ENCODE data around the gene TBC1D24.
A peak's percentile ranks its signal among the peaks of the same experiment; 100 is the strongest.
"Not testable (repeated sequence)": the region's sequence is repeated elsewhere in the genome, so short reads cannot be mapped to it uniquely, and the experiment has no call there.

The TBC1D24 gene

DNA sequence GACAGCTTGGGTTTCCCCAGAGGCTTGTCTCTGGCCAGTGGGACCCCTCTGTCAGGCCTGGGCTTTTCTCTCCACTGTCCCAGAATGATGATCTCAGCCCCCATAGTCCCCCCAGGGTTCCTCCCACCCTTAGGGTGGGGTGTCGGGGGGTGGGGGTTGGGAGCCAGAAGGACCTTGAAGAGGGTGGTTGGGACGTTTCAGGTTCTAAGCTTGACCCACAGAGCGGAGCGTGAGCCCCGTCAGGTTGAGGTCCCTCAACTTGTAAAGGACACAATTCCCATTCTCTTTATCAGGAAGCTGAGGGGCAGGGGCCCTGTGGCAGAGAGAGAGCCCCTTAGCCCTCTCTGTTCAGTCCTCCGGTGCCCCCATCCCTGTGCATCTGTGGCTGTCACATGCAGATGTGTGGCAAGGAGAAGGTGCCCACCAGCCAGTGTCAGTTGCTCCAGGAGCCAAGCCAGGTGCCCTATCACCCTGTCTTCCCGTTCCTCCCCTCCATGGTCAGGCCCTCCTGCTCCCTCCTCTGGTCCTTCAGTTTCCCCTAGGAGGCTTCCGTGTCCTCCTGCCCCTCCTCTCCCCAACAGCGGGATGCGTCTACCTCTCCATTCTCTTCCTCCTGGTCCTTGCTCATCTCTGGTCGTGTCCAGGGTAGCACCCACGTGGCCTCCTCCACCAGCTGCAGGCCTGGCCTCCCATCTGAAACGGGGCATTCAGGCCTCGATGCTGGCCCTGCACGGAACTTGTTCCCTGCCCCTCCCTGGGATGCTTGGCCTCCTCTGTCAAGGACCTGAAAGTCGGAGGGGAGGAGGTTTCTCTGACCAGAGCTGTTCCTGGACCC, 5.3 kb upstream of the TBC1D24 start:
- no peak for DNase-seq (ENCODE audit: low spot score)

DNA sequence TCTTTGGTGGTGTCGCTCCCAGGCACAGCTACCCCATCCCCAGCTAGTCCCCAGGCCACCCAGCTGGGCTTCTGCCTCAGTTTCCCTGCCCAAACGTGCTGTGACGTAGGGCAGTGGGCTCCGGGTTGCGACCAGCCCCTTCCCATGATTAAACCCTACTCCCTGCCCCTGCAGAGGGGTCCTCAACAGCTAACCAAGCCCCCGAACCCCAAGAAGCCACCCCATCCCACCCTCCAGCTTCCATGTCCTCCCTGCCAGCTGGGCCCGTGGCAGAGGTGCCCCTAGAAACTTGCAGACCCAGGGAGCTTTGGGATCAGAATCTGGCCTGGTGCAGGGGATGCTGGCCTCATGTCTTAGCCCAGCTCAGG, 4.7 kb upstream of the TBC1D24 start:
- DNase-seq (ENCODE audit: low spot score): no peak

DNA sequence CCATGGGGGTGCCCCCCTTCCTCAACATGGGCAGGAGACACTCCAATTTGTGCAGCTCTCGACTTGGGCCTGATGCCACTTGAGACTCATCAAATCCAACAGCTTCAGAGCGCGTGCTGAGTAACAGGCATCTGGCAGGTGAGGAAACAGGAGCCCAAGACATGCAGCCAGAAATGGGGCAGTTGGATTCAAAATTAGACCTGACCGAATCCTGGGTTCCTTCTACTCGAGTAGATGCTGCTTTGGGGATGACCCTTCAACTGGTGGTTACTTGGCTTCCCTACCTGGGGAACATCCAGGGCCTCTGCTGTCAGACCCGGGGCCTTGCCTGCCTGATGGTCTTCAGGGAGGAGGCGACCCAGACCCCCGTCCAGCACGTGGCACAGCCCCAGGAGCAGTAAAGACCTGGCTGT, 4.3 kb upstream of the TBC1D24 start:
- DNase-seq (ENCODE audit: low spot score): no peak

DNA sequence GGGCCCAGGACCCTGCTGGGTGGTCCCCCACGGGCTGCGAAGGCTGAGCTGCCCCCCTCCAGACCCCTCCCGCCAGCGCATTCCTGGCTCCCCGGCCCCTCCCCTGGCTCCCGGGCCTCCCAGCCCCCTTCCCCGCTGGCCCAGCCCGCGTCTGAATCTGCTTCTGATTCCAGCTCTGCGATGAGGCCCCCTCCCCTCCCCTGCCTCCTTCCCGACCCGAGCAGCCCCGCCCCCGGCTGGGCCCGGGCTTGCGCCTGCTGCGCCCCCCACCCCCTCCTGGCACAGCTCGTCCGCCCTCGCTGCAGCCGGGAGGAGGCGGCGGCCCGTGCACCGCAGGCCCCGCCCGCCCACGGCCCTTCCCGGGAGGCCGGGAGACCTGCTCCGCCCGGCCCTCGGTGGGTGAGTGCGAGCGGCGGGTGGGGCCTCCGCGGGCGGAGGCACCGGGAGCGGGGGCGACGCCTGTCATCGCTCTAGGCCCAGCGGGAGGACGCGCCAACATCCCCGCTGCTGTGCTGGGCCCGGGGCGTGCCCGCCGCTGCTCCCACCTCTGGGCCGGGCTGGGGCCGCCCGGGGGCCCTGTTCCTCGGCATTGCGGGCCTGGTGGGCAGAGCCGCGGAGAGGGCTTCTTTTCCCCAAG, 3.8 kb upstream of the TBC1D24 start, which contains the start of gene NTN3:
Gene NTN3, plus strand, starts transcription at position 282 of the 637 bp plus-strand sequence. CDS start 405 bp downstream, outside the sequence.
- no peak for DNase-seq (ENCODE audit: low spot score)

DNA sequence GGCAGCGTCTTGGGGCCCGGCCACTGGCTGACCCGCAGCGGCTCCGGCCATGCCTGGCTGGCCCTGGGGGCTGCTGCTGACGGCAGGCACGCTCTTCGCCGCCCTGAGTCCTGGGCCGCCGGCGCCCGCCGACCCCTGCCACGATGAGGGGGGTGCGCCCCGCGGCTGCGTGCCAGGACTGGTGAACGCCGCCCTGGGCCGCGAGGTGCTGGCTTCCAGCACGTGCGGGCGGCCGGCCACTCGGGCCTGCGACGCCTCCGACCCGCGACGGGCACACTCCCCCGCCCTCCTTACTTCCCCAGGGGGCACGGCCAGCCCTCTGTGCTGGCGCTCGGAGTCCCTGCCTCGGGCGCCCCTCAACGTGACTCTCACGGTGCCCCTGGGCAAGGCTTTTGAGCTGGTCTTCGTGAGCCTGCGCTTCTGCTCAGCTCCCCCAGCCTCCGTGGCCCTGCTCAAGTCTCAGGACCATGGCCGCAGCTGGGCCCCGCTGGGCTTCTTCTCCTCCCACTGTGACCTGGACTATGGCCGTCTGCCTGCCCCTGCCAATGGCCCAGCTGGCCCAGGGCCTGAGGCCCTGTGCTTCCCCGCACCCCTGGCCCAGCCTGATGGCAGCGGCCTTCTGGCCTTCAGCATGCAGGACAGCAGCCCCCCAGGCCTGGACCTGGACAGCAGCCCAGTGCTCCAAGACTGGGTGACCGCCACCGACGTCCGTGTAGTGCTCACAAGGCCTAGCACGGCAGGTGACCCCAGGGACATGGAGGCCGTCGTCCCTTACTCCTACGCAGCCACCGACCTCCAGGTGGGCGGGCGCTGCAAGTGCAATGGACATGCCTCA, 3.1 kb upstream of the TBC1D24 start:
- DNase-seq (ENCODE audit: low spot score): no peak

DNA sequence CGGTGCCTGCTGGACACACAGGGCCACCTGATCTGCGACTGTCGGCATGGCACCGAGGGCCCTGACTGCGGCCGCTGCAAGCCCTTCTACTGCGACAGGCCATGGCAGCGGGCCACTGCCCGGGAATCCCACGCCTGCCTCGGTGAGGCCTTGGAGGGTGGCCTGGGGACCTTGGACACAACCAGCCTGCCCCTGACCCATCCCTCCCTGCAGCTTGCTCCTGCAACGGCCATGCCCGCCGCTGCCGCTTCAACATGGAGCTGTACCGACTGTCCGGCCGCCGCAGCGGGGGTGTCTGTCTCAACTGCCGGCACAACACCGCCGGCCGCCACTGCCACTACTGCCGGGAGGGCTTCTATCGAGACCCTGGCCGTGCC, 2.5 kb upstream of the TBC1D24 start:
- DNase-seq (ENCODE audit: low spot score): no peak

DNA sequence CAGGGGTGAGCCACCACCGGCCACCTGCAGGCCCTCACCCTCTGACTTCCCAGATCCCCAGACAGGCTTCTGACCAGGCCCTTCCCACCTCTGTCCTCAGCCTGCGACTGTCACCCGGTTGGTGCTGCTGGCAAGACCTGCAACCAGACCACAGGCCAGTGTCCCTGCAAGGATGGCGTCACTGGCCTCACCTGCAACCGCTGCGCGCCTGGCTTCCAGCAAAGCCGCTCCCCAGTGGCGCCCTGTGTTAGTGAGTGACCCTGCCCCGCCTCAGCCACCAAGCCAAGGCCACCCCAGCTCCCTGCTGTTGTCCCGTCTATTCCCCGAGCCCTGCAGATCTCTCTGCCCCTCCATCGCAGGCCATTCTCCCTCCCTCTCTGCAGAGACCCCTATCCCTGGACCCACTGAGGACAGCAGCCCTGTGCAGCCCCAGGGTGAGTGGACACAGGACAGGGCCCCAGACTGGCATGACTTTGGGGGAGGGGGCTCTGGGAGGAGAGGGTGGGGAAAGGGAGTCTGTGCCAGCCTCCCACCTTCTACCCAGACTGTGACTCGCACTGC, 2.0 kb upstream of the TBC1D24 start:
- no peak for DNase-seq (ENCODE audit: low spot score)

DNA sequence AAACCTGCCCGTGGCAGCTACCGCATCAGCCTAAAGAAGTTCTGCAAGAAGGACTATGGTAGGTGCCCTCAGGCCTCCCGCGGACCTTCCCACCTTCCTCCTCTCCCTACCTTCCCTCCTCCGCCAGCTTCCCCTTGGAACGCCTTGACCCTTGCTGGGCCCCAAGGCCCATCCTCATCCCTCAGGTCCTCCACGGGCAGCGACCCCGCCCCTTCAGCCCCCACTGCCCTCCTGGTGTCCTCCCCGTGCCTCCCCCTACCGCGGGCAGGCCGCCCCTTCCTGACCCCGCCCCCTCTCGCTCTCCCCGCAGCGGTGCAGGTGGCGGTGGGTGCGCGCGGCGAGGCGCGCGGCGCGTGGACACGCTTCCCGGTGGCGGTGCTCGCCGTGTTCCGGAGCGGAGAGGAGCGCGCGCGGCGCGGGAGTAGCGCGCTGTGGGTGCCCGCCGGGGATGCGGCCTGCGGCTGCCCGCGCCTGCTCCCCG, 1.4 kb upstream of the TBC1D24 start:
- no peak for DNase-seq (ENCODE audit: low spot score)

DNA sequence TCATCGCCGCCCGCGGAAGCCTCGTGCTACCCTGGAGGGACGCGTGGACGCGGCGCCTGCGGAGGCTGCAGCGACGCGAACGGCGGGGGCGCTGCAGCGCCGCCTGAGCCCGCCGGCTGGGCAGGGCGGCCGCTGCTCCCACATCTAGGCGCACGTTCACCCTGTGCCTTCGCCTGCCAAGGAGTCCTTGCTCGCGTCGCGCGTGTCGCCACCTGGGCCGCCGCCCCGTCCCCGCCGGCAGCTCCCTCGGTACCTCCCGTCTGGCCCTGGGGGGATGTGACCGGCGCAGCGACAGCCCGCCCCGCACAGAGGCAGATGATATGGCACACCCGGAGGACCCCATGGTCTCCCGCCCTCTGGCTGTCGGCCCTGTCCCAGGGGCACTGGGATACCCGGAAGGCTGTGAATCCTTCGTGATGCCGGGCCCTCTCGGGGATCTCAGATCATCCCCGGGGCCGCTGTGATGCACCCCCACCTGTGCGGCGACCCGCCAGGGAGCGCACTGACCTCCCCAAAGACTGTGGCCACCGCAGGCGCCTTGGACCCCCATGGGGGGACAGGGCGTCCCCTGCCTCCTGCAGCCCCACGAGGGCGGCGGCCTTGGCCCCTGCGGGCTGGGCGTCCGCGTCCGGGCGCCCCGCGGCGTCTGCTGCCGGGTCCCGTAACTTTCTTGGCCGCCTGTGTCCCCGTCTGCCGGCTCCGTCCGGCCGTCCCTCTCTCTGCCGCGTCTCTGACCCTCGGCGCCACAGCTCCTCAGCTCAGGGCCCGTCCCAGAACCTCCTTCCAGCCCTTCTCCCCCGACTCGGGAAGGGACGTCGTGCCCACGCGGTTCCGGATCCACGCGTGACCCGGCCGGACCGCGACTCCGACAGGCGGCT, 689 bp upstream of the TBC1D24 start:
- DNase-seq (ENCODE audit: low spot score): no peak

DNA sequence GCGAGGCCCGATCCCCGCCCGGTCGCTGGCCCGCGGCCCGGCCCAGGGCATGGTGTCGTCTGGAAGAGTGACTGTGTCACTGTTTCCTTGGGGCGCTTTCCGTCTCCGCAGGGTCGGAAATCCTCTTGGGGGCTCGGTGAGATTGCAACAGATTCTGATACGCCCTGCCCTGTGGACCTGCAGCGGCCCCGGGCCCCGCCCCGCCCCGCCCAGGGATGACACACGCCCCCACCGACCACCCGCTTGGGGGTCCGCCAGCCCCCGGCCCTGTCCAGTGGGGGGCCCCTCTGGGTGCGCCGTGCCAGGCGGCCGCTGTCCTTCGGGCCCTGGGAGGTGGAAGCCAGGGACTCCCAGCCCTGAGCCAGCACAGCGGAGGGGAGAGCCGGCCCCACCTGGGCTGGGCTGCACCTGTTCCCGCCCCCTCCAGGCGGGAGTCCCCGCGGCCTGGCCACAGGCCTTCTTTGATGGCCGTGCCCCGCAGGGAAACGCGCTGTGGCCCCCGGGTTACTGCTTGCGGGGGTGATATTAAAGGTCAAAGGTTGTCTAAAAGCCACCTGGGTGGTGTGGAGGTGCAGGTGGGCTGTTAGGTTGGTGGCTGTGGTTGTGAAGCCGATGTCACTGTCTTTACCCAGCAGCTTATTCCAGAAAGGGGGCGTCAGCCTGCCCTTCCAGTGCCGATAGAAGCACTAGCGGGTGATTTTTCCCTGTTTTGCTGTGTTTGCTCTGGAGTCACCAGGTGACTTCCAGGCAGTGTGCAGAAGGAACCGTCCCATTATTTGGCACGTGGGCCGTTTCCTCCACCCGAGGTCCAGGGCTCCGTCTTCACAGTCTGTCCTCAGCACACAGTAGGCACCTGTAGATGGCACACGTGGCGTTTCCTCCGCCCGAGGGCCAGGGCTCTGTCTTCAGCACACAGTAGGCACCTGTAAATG, 752 bp downstream of the TBC1D24 start:
- no peak for DNase-seq (ENCODE audit: low spot score)

DNA sequence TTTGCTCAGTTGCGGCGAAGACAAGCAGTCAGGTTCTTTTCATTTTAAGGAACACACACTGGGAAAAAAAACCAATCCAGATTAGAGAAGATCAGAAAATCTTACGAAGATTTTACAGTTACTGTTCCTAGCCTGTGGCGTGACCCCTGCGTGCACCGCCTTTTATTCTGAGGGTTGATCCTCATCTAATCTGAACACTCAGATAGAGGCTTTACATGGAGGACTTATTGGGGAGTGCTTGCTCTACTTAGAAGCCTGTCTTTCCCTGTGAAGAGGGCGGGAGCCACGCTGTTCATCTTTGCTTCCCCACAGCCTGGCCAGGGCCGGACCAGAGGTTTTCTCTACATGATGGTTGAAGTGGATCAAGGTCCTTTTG, 1.4 kb downstream of the TBC1D24 start:
- DNase-seq (ENCODE audit: low spot score): no peak

DNA sequence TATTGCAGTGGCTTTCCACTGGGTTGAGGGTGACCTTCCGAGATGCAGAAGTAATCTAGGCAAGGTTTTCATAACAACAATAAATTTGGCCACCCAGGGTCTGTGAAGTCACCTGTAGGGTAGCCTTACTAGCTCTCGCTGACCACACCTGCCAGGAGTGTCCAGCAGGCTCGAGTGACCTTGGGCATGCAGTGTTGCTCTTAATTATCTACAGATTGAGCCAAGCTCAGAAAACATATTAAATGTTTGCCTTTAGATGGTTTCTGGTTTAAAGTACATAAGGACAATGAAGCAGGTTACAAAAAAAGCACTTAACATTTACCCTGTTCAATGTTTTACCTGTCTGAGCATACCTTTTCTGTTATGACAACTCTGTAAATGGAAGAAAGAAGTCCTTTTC, 1.8 kb downstream of the TBC1D24 start:
- no peak for DNase-seq (ENCODE audit: low spot score)

DNA sequence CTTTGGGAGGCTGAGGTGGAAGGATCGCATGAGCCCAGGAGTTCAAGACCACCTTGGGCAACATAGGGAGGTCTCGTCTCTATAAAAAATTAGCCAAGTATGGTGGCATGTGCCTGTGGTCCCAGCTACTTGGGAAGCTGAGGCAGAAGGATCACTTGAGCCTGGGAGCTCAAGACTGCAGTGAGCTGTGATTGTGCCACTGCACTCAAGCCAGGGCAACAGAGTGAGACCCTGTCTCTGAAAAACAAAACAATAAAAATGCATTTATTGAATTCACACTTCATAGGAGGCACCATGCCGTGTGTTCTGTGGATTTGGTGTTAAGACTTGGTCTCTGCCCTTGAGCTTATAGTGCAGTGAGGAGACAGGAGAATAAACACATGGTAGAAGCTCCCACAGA, 2.4 kb downstream of the TBC1D24 start:
- DNase-seq (ENCODE audit: low spot score): no peak

DNA sequence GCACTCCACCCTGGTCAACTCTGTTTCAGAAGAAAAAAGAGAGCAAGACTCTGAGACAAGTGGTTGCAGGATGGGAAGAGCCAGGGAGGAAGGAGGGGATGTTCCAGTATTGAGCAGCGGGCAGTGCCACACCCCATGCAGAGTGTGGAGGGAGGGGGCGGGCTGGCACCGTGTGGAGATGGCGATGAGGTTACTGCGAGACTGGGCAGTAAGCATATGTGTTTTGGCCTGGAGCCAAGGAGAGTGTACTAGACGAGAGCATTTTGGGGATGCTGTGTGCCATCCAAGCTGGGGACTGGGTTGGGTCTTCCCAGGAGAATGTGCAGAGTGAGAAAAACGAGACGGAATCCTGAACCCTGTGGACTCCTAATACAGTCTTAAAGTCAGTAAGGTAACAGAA, 3.4 kb downstream of the TBC1D24 start:
- DNase-seq (ENCODE audit: low spot score): no peak

DNA sequence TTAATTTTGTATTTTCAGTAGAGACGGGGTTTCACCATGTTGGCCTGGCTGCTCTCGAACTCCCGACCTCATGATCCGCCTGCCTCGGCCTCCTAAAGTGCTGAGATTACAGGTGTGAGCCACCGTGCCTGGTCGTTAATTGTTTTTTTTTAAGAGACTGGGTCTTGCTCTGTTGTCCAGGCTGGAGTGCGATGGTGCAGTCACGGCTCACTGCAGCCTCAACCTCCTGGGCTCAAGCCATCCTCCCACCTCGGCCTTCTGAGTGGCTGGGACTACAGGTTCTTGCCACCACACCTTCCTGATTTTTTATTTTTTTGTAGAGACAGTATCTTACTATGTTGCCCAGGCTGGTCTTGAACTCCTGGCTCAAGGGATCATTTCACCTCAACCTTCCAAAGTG, 5.1 kb downstream of the TBC1D24 start:
- not testable (repeated sequence) for DNase-seq (ENCODE audit: low spot score)

DNA sequence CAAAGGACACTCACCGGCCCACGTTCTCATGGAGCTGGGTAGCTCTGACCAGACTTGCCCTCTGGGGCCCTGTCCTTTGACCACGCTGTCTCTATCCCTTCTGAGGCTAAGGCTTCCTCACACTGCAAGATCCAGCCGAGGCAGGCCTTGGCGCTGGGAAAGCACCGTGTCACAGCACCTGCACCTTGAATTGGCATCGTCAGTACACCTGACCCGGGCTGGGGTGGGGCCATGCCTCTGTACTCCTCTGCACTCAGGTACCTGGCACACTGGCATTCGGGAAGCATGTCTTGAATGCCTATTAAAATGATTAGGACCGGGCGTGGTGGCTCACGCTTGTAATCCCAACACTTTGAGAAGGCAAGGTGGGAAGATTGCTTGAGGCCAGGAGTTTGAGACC, 6.0 kb downstream of the TBC1D24 start:
- no peak for DNase-seq (ENCODE audit: low spot score)

DNA sequence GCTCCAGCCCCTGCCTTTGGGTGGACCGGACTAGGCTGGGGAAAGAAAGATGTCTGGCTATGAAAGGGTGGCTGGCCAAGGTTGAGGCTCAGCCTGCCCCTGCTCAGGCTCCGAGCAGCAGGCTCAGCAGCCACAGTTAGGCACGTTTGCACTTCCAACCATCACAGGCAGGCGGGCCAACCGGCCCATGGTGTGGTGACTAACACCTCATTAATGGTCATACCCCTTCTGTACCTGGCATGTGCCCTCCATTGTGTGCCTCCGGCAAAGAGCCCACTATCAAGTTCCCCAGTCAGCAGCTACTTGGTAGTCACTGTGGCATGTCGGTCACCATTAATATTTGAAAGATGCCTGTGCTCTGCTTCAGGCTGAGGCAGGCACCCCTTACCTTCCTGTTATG, 6.7 kb downstream of the TBC1D24 start:
- no peak for DNase-seq (ENCODE audit: low spot score)

DNA sequence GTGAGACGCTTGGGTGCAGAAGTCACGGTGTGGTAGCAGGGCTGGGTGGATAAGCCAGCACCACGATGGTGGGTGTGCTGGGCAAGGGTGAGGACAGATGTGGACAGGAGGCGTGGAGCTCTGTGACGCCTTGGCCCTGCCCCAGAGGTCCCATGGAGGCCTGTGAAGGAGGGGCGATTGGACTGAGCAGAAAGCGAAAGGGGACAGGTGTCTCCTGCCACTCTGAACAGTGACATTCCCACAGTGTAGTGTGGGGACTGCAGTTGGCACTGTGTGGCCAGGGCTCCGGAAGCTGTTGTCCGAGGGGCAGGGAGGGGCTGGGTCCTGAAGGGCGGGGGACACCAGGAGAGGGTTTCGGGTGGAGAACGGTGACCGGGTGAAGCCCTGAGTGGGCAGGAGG, 7.3 kb downstream of the TBC1D24 start:
- no peak for DNase-seq (ENCODE audit: low spot score)

DNA sequence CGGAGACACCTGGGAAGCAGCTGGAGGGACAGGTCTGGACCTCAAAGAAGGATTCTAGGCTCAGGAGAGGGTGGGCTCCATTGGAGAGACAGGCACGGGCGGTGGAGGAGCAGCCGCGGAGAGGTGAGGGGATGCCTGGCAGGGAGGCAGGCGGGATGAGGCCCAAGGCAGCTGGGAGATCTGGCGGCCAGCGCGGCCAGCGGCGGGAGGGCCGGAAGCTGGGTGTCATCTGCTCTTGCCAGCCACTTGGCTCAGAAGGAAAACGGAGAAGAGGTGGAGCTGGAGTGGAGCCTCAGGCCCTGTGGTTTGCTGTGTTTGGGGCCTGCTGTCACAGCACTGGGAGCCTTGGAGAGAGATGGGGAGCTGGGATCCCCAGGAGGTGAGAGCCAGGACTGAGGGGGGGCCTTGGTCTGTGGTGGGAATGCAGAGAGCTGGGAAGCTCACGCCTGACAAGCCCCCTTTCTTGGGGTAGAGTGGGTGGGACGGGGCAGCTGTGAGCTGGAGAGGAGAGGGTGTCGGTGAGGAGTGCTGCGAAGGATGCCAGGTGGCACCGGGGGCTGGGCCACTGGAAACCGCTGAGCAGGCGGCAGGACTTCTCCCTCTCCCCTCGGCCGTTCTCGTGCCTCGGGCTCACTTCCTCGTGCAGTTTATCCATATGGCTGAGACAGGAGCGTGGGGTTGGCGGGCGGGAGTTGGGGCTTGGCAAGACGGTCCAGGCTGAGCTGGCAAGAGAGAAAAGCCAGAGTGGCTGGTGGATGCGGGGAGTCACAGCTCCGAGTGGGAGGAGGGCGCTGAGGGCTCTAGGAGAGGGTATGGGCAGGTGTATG, 8.0 kb downstream of the TBC1D24 start:
- peak; percentile 66 for DNase-seq (ENCODE audit: low spot score)
